Fibroblast of skin of back (primary cell): ENCODE results near the gene ITGB5.
A peak's percentile ranks its signal among the peaks of the same experiment; 100 is the strongest.

ENCODE experiments used
- DNase-seq: peaks from one replicate; pipeline ENCODE4 v3.0.0-alpha.2; 2013

ITGB5 gene

GRCh38 chr3:124896824-124897526 lies 9.8 kb upstream of the ITGB5 start:
- no peak for DNase-seq

- no peak for DNase-seq
These were observed 8.6 kb upstream of the ITGB5 start for GRCh38 chr3:124895756-124896155.

GRCh38 chr3:124893526-124893925 lies 6.4 kb upstream of the ITGB5 start:
- no peak for DNase-seq

- DNase-seq: no peak
These were observed 3.5 kb upstream of the ITGB5 start for GRCh38 chr3:124890573-124891190.

GRCh38 chr3:124888482-124889441 lies 1.6 kb upstream of the ITGB5 start:
- DNase-seq: no peak

GRCh38 chr3:124887932-124888298 lies 750 bp upstream of the ITGB5 start:
- no peak for DNase-seq

GRCh38 chr3:124886168-124887056 lies 753 bp downstream of the ITGB5 start:
- peak; percentile 69 for DNase-seq

- peak; percentile 88 for DNase-seq
These were observed 1.5 kb downstream of the ITGB5 start for GRCh38 chr3:124885466-124886167.

- DNase-seq: no peak
These were observed 2.6 kb downstream of the ITGB5 start for GRCh38 chr3:124884474-124885101.

GRCh38 chr3:124883766-124884473 lies 3.2 kb downstream of the ITGB5 start:
- DNase-seq: peak; percentile 77

- DNase-seq: peak; percentile 48
These were observed 4.1 kb downstream of the ITGB5 start for GRCh38 chr3:124882816-124883747.

- peak; percentile 41 for DNase-seq
These were observed 5.0 kb downstream of the ITGB5 start for GRCh38 chr3:124881976-124882697.

- no peak for DNase-seq
These were observed 7.9 kb downstream of the ITGB5 start for GRCh38 chr3:124879337-124879680.

GRCh38 chr3:124878561-124879336 lies 8.4 kb downstream of the ITGB5 start:
- DNase-seq: peak; percentile 99

- no peak for DNase-seq
These were observed 9.5 kb downstream of the ITGB5 start for GRCh38 chr3:124877674-124878073.

- no peak for DNase-seq
These were observed 10.7 kb downstream of the ITGB5 start for GRCh38 chr3:124876401-124876878.

- no peak for DNase-seq
These were observed 13.9 kb downstream of the ITGB5 start for GRCh38 chr3:124873226-124873625.

- DNase-seq: no peak
These were observed 19.7 kb downstream of the ITGB5 start for GRCh38 chr3:124867511-124867910.
